Memory B cell (primary cell): ENCODE measurements around the gene ACOT7.
"Not testable (repeated sequence)": the region's sequence is repeated elsewhere in the genome, so short reads cannot be mapped to it uniquely, and the experiment has no call there.

Source experiments
- ATAC-seq: fragments of 150-1000 bp; cut with Tn5 transposase; 2 replicates; pipeline ENCODE4 v1.10.0; 2021; ENCODE audit warnings: low read depth, mild to moderate bottlenecking, moderate library complexity
- DNase-seq, 2 donors: peaks; one replicate each; pipeline ENCODE4 v3.0.0; 2022; ENCODE audit warnings: low spot score in 2 of 2
- H3K27ac Mint-ChIP-seq: one replicate; pipeline ENCODE4 v1.8.0; 2022; ENCODE audit warnings: mild to moderate bottlenecking, moderate library complexity, mixed read lengths
- H3K27me3 Mint-ChIP-seq: one replicate; pipeline ENCODE4 v1.8.0; 2022; ENCODE audit warnings: mixed read lengths
- H3K36me3 Mint-ChIP-seq: one replicate; pipeline ENCODE4 v1.8.0; 2022; ENCODE audit warnings: mild to moderate bottlenecking, mixed read lengths
- H3K4me1 Mint-ChIP-seq: one replicate; pipeline ENCODE4 v1.8.0; 2022; ENCODE audit warnings: mixed read lengths
- H3K4me3 Mint-ChIP-seq: one replicate; pipeline ENCODE4 v1.8.0; 2022; ENCODE audit warnings: mild to moderate bottlenecking, moderate library complexity, mixed read lengths
- H3K9me3 Mint-ChIP-seq: one replicate; pipeline ENCODE4 v1.8.0; 2022; ENCODE audit warnings: mixed read lengths

ACOT7 gene

GRCh38 chr1:6396998-6397397 is 3.4 kb upstream of the ACOT7 start:
- Mint-ChIP-seq H3K4me3 (no peak overlapping the region), H3K27ac (no peak overlapping the region), H3K9me3 (no peaks in the 10 kb centered on the region), H3K36me3 (no peaks in the 10 kb centered on the region), H3K27me3 (peaks cover 1% of the 10 kb centered on the region), H3K4me1 (peaks cover 7% of the 10 kb centered on the region)
- ATAC-seq: no peak
- no peak for DNase-seq

- H3K9me3 Mint-ChIP-seq, H3K27me3 Mint-ChIP-seq, DNase-seq, H3K36me3 Mint-ChIP-seq, H3K27ac Mint-ChIP-seq, ATAC-seq, H3K4me3 Mint-ChIP-seq, H3K4me1 Mint-ChIP-seq: not testable (repeated sequence)
Observed at GRCh38 chr1:6395781-6396244, 2.2 kb upstream of the ACOT7 start.

GRCh38 chr1:6395130-6395529 is 1.6 kb upstream of the ACOT7 start:
- not testable (repeated sequence) for H3K27ac Mint-ChIP-seq, ATAC-seq, H3K9me3 Mint-ChIP-seq, DNase-seq, H3K36me3 Mint-ChIP-seq, H3K4me1 Mint-ChIP-seq, H3K27me3 Mint-ChIP-seq
- peak overlapping the region; percentile 27 for H3K4me3 Mint-ChIP-seq

- Mint-ChIP-seq H3K27me3 (peaks cover 3% of the 10 kb centered on the region), H3K4me1 (peaks cover 7% of the 10 kb centered on the region), H3K4me3 (peak overlapping the region; percentile 83), H3K27ac (peak overlapping the region; percentile 83), H3K36me3 (no peaks in the 10 kb centered on the region), H3K9me3 (no peaks in the 10 kb centered on the region)
- ATAC-seq: no peak
- DNase-seq: no peak
Observed at GRCh38 chr1:6392809-6393399, 663 bp downstream of the ACOT7 start.

GRCh38 chr1:6391951-6392808 is 1.4 kb downstream of the ACOT7 start:
- peaks cover 7% of the 10 kb centered on the region for H3K4me1 Mint-ChIP-seq
- peaks cover 3% of the 10 kb centered on the region for H3K27me3 Mint-ChIP-seq
- no peak overlapping the region for H3K27ac Mint-ChIP-seq
- H3K36me3 Mint-ChIP-seq: no peaks in the 10 kb centered on the region
- ATAC-seq (no peak), DNase-seq (peak; percentile 13 to 22)
- H3K9me3 Mint-ChIP-seq: no peaks in the 10 kb centered on the region
- peak overlapping the region; percentile 66 for H3K4me3 Mint-ChIP-seq

GRCh38 chr1:6389971-6390370 is 3.6 kb downstream of the ACOT7 start:
- Mint-ChIP-seq H3K9me3 (no peaks in the 10 kb centered on the region), H3K27me3 (peaks cover 3% of the 10 kb centered on the region), H3K4me1 (peaks cover 7% of the 10 kb centered on the region), H3K36me3 (no peaks in the 10 kb centered on the region), H3K4me3 (no peak overlapping the region), H3K27ac (no peak overlapping the region)
- ATAC-seq: no peak
- no peak for DNase-seq

GRCh38 chr1:6386371-6386949 is 7.1 kb downstream of the ACOT7 start:
- peaks cover 3% of the 10 kb centered on the region for H3K27me3 Mint-ChIP-seq
- H3K9me3 Mint-ChIP-seq: no peaks in the 10 kb centered on the region
- no peaks in the 10 kb centered on the region for H3K4me1 Mint-ChIP-seq
- no peak overlapping the region for H3K4me3 Mint-ChIP-seq
- H3K27ac Mint-ChIP-seq: no peak overlapping the region
- no peaks in the 10 kb centered on the region for H3K36me3 Mint-ChIP-seq
- DNase-seq (no peak), ATAC-seq (no peak)

GRCh38 chr1:6385488-6386191 is 7.9 kb downstream of the ACOT7 start:
- DNase-seq (no peak), ATAC-seq (no peak)
- Mint-ChIP-seq H3K36me3 (no peaks in the 10 kb centered on the region), H3K27me3 (peaks cover 3% of the 10 kb centered on the region), H3K4me3 (no peak overlapping the region), H3K27ac (no peak overlapping the region), H3K9me3 (no peaks in the 10 kb centered on the region), H3K4me1 (no peaks in the 10 kb centered on the region)

- no peak for DNase-seq
- Mint-ChIP-seq H3K9me3 (peaks cover under 1% of the 10 kb centered on the region), H3K4me1 (no peaks in the 10 kb centered on the region), H3K27me3 (peaks cover under 1% of the 10 kb centered on the region), H3K27ac (no peak overlapping the region), H3K4me3 (no peak overlapping the region), H3K36me3 (no peaks in the 10 kb centered on the region)
- ATAC-seq: no peak
Observed at GRCh38 chr1:6384962-6385361, 8.6 kb downstream of the ACOT7 start.

GRCh38 chr1:6384135-6384534 is 9.4 kb downstream of the ACOT7 start:
- H3K36me3 Mint-ChIP-seq: no peaks in the 10 kb centered on the region
- peaks cover 3% of the 10 kb centered on the region for H3K9me3 Mint-ChIP-seq
- no peak for DNase-seq
- no peaks in the 10 kb centered on the region for H3K4me1 Mint-ChIP-seq
- no peak overlapping the region for H3K27ac Mint-ChIP-seq
- H3K27me3 Mint-ChIP-seq: no peaks in the 10 kb centered on the region
- H3K4me3 Mint-ChIP-seq: no peak overlapping the region
- no peak for ATAC-seq

GRCh38 chr1:6380037-6380436 is 13.5 kb downstream of the ACOT7 start:
- H3K27me3 Mint-ChIP-seq: no peaks in the 10 kb centered on the region
- H3K9me3 Mint-ChIP-seq: peaks cover 3% of the 10 kb centered on the region

GRCh38 chr1:6378096-6378746 is 15.3 kb downstream of the ACOT7 start:
- ATAC-seq (no peak), DNase-seq (no peak)
- H3K9me3 Mint-ChIP-seq: peaks cover 3% of the 10 kb centered on the region
- H3K27ac Mint-ChIP-seq: no peak overlapping the region
- no peaks in the 10 kb centered on the region for H3K27me3 Mint-ChIP-seq
- H3K4me3 Mint-ChIP-seq: no peak overlapping the region
- H3K4me1 Mint-ChIP-seq: no peaks in the 10 kb centered on the region
- H3K36me3 Mint-ChIP-seq: peaks cover 2% of the 10 kb centered on the region

More at GRCh38 chr1:6380037-6380436, 13.5 kb downstream of the ACOT7 start:
- DNase-seq (no peak), ATAC-seq (no peak)
- no peak overlapping the region for H3K27ac Mint-ChIP-seq
- peaks cover 2% of the 10 kb centered on the region for H3K36me3 Mint-ChIP-seq
- no peaks in the 10 kb centered on the region for H3K4me1 Mint-ChIP-seq
- no peak overlapping the region for H3K4me3 Mint-ChIP-seq

GRCh38 chr1:6373961-6374720 is 19.4 kb downstream of the ACOT7 start:
- H3K4me1 Mint-ChIP-seq: no peaks in the 10 kb centered on the region
- peaks cover 4% of the 10 kb centered on the region for H3K27me3 Mint-ChIP-seq
- ATAC-seq (no peak), DNase-seq (no peak)
- no peaks in the 10 kb centered on the region for H3K9me3 Mint-ChIP-seq
- H3K36me3 Mint-ChIP-seq: peaks cover 4% of the 10 kb centered on the region
- H3K27ac Mint-ChIP-seq: no peak overlapping the region
- no peak overlapping the region for H3K4me3 Mint-ChIP-seq
